K562 (cell line): ENCODE data around the gene PEAR1.

Source experiments
- EP300 ChIP-seq: IDR thresholded peaks from 2 replicates; pipeline ENCODE4 v1.6.1; 2012; ENCODE audit warnings: low read length, improper control_type of control experiment
- NFIC ChIP-seq: fragments of 450-650 bp; IDR thresholded peaks from 2 replicates; pipeline ENCODE4 v1.6.1; 2017; ENCODE audit warnings: mild to moderate bottlenecking, inconsistent platforms
- POLR2AphosphoS5 ChIP-seq: IDR thresholded peaks from 2 replicates; pipeline ENCODE4 v1.6.1; 2011; ENCODE audit warnings: mild to moderate bottlenecking, low read depth, low read length, moderate library complexity; ENCODE audit not compliant: control insufficient read depth, insufficient read depth

GRCh38 chr1:156882543-156882942, 11.0 kb upstream of the PEAR1 start:
- TF ChIP-seq NFIC = no peak
- no peak for TF ChIP-seq POLR2AphosphoS5
- peak; percentile 56; the same call in 1 of the 2 replicates for TF ChIP-seq EP300
